ENCODE results near the gene RALGAPB. TPM values are rescaled to one million over a fixed set of nuclear protein-coding genes. Genes with fewer than 3 reads are reported as not detected.
A peak's percentile ranks its signal among the peaks of the same experiment; 100 is the strongest.
"Not testable (repeated sequence)": the region's sequence is repeated elsewhere in the genome, so short reads cannot be mapped to it uniquely, and the experiment has no call there.

The RALGAPB gene
- total and polyA plus RNA-seq, 12 donors, result 8.4 to 28.2 (median 25.6) TPM

DNA sequence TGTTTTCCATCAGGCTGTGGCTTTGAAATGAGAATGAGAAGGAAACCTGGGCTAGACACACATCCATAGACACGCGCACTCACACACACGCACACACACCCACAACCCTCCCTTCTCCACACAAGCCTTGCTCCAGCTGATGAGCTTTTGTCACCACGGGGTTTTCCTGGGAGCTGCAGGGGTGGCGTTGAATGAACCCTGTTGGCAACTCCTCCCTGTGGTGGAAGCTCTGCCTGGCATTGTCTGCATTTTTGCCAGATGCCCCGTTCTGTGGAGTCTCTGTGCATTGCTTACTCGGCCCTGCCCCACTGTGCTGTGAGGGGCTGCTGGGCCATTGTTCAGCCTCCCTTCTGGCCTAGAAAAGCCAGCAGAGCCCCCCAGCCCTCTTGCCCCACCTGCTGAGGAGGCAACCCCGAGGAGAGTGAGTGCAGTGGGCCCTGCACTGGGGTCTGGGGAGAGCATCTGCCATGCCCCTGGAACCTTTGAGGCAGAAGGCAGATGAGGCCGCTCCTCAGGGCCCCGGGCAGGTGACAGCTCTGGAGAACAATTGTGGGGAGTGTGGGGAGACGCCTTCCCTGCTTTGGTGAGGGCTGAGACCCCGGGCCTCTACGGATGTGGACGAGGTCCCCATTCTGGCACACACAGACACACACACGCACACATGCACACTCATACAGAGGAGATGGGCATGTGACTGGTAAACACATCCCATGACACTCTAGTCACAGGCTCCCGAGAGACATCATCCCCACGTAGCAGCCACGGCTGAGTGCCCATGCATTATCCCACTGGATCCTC lies 118.2 kb downstream of the RALGAPB start:
- no peak overlapping the region for H3K4me3 ChIP-seq
- no peaks in the 10 kb centered on the region for H3K4me1 ChIP-seq
- no peak for ATAC-seq
- no peak overlapping the region for H3K27ac ChIP-seq
- peaks cover 0 to 7% (median 0%) of the 10 kb centered on the region in 7 donors for H3K27me3 ChIP-seq
- TF ChIP-seq, protein P1, sequence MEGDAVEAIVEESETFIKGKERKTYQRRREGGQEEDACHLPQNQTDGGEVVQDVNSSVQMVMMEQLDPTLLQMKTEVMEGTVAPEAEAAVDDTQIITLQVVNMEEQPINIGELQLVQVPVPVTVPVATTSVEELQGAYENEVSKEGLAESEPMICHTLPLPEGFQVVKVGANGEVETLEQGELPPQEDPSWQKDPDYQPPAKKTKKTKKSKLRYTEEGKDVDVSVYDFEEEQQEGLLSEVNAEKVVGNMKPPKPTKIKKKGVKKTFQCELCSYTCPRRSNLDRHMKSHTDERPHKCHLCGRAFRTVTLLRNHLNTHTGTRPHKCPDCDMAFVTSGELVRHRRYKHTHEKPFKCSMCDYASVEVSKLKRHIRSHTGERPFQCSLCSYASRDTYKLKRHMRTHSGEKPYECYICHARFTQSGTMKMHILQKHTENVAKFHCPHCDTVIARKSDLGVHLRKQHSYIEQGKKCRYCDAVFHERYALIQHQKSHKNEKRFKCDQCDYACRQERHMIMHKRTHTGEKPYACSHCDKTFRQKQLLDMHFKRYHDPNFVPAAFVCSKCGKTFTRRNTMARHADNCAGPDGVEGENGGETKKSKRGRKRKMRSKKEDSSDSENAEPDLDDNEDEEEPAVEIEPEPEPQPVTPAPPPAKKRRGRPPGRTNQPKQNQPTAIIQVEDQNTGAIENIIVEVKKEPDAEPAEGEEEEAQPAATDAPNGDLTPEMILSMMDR (IDR thresholded peaks at IDR 0.05), result no peak
- intact Hi-C loops (cut with DNase I), result no loop called here
- H3K36me3 ChIP-seq, result no peaks in the 10 kb centered on the region
- WGBS, 2 donors, result 76 to 78% methylated on average over 18 of the region's 18 CpGs
- no peak for DNase-seq
- H3K9me3 ChIP-seq, result no peaks in the 10 kb centered on the region

DNA sequence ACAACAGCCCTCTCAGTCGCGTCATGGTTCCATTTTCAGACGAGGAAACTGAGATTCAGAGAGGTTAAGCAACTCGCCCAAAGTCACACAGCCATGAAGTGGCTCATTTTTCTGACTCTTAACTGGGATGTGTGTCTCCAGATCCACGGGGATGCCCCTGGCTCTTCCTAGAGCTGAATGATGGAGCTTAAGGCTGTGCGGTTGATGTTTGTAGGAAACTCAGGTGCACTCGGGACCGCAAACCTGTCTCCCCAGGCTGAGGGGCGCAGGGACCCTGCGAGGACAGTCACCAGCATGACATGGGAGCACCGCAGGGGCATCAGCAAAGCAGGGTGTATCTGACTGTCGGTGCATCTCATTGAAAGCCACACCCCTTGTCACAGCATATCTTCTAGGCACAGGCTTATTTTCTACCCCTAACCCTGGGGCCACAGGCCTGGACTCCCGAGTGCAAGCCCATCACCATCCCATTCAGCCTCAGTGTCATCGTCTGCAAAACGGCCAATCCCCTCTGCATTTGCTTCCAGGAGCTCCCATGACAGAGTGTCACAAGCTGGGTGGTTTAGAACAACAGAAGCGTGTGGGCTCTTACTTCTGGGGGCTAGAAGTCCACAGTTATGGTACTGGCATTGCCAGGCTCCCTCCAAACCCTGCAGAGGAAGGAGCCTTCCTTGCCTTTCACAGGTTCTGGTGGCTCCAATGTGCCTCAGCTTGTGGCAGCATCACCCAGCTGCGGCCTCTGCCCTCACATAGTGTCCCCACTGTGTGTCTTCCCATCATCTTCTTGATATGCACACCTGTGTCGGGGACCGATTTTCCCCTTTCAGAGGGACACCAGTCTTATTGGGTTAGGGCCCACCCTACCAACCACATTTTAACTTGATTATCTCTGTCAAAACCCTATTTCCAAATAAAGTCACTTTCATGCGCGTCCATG lies 119.1 kb downstream of the RALGAPB start:
- TF ChIP-seq, protein P1 (IDR thresholded peaks at IDR 0.05), result no peak
- DNase-seq, result no peak
- H3K9me3 ChIP-seq, result no peaks in the 10 kb centered on the region
- no peak overlapping the region for H3K27ac ChIP-seq
- peaks cover 0 to 7% (median 0%) of the 10 kb centered on the region in 7 donors for H3K27me3 ChIP-seq
- H3K36me3 ChIP-seq, result no peaks in the 10 kb centered on the region
- no peak overlapping the region for H3K4me3 ChIP-seq
- H3K4me1 ChIP-seq, result no peaks in the 10 kb centered on the region
- 85% methylated on average over 21 of the region's 21 CpGs for WGBS, 2 donors
- ATAC-seq, result peak in 1 of 8 donors; percentile 41
- intact Hi-C loops (cut with DNase I), result no loop called here

DNA sequence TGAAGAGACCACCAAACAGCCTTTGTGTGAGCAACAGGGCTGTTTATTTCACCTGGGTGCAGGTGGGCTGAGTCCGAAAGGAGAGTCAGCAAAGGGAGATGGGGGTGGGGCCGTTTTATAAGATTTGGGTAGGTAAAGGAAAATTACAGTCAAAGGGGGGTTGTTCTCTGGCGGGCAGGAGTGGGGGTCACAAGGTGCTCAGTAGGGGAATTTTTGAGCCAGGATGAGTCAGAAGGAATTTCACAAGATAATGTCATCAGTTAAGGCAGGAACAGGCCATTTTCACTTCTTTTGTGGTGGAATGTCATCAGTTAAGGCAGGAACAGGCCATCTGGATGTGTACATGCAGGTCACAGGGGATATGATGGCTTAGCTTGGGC lies 119.8 kb downstream of the RALGAPB start:
- H3K4me1 ChIP-seq; H3K9me3 ChIP-seq; ATAC-seq; intact Hi-C loops (cut with DNase I); H3K27me3 ChIP-seq; H3K27ac ChIP-seq; H3K36me3 ChIP-seq; DNase-seq; H3K4me3 ChIP-seq: not testable (repeated sequence)
- 69 to 83% methylated on average over 3 of the region's 3 CpGs for WGBS, 2 donors

DNA sequence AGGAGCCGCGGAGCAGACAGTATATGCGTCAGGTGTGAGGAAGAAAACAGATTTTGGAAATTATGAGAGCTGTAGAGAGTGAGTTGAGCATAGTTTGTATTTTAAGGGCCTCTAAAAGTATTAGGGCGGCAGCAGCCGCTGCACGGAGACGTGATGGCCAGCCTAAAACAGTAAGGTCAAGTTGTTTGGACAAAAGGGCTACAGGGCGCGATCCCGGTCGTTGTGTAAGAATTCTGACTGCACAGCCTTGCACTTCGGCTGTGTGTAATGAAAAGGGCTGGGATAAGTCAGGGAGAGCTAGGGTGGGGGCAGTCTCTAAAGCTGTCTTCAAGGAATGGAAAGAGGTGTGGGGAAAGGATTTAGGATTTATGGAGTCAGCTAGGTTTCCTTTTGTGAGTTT lies 121.6 kb downstream of the RALGAPB start:
- H3K4me1 ChIP-seq; H3K9me3 ChIP-seq; ATAC-seq; H3K36me3 ChIP-seq; intact Hi-C loops (cut with DNase I); H3K4me3 ChIP-seq; H3K27ac ChIP-seq; DNase-seq: not testable (repeated sequence)
- H3K27me3 ChIP-seq, result peaks cover 0 to 11% (median under 1%) of the 10 kb centered on the region in 7 donors
- WGBS, 2 donors, result 87 to 92% methylated on average over 12 of the region's 12 CpGs

DNA sequence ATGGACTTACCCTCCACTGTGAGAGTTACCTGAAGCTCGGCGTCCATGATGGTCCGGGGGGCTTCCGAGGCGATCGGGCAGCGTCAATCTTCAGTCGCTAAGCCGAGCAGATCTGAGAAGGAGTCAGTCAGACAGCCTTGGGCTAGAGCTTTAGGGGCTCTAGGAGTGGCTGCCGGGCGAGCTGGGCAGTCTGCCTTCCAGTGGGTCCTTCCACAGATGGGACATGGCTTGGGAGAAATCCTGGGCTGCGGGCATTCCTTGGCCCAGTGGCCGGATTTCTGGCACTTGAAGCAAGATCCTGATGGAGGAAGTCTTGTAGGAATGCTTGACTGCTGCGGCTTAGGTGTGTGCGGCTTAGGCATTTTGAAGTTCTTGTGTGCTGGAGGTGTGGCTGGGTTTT lies 123.2 kb downstream of the RALGAPB start:
- WGBS, 2 donors, result 89 to 92% methylated on average over 15 of the region's 15 CpGs
- H3K9me3 ChIP-seq; H3K4me3 ChIP-seq; ATAC-seq; intact Hi-C loops (cut with DNase I); DNase-seq; H3K36me3 ChIP-seq; H3K27ac ChIP-seq; H3K4me1 ChIP-seq: not testable (repeated sequence)
- peaks cover 0 to 23% (median 14%) of the 10 kb centered on the region in 7 donors for H3K27me3 ChIP-seq
